ENCODE results near the gene ZNF609. TPM values are rescaled to one million over a fixed set of nuclear protein-coding genes. Genes with fewer than 3 reads are reported as not detected.

ZNF609 gene
- total RNA-seq, 1 donor from 2014 or later: 33.1 TPM

DNA sequence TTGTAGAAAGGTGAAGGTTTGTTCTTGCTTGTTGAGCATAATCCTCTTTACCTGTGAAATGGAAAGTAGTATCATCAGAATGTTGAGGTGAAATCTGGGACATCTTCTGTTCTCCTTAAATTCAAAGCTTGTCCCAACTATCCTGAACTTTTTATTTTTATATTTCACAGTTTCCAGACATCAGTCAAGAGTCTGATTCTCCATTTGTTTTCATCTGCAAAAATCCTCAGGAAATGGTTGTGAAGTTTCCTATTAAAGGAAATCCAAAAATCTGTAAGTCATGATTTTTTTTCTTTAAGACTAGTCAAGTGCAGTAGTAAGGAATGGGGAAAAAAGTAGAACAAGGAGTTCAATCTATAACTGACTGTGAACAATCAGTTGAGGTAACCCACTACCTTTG lies 15.5 kb upstream of the ZNF609 start:
- Histone ChIP-seq H3K36me3 (peaks cover 0 to 16% of the 10 kb centered on the region in 2 donors), H3K4me1 (peaks cover 17% of the 10 kb centered on the region), H3K9me3 (no peaks in the 10 kb centered on the region), H3K4me3 (no peak overlapping the region), H3K27me3 (no peaks in the 10 kb centered on the region), H3K27ac (no peak overlapping the region)
- no peak for DNase-seq (ENCODE audit: extremely low spot score in 2 of 2)
- no peak for TF ChIP-seq POLR2A (IDR thresholded peaks at IDR 0.05)
- no peak for TF ChIP-seq POLR2AphosphoS5 (IDR thresholded peaks at IDR 0.05; ENCODE audit: insufficient read depth in 1 of 2, low read depth in 1 of 2)
- TF ChIP-seq, protein P1, sequence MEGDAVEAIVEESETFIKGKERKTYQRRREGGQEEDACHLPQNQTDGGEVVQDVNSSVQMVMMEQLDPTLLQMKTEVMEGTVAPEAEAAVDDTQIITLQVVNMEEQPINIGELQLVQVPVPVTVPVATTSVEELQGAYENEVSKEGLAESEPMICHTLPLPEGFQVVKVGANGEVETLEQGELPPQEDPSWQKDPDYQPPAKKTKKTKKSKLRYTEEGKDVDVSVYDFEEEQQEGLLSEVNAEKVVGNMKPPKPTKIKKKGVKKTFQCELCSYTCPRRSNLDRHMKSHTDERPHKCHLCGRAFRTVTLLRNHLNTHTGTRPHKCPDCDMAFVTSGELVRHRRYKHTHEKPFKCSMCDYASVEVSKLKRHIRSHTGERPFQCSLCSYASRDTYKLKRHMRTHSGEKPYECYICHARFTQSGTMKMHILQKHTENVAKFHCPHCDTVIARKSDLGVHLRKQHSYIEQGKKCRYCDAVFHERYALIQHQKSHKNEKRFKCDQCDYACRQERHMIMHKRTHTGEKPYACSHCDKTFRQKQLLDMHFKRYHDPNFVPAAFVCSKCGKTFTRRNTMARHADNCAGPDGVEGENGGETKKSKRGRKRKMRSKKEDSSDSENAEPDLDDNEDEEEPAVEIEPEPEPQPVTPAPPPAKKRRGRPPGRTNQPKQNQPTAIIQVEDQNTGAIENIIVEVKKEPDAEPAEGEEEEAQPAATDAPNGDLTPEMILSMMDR (IDR thresholded peaks at IDR 0.05): no peak
- intact Hi-C loops (cut with DNase I): no loop called here

GRCh38 chr15:64447536-64448315 lies 12.7 kb upstream of the ZNF609 start:
- H3K9me3 ChIP-seq: no peaks in the 10 kb centered on the region
- H3K27ac ChIP-seq: no peak overlapping the region
- intact Hi-C loops (cut with DNase I): no loop called here
- DNase-seq (ENCODE audit: extremely low spot score in 2 of 2): no peak
- H3K27me3 ChIP-seq: no peaks in the 10 kb centered on the region
- H3K36me3 ChIP-seq: peaks cover 0 to 16% of the 10 kb centered on the region in 2 donors
- H3K4me3 ChIP-seq: no peak overlapping the region
- H3K4me1 ChIP-seq: peaks cover 17% of the 10 kb centered on the region
- TF ChIP-seq, protein P1 (IDR thresholded peaks at IDR 0.05): no peak
- TF ChIP-seq POLR2A (IDR thresholded peaks at IDR 0.05): no peak
- no peak for TF ChIP-seq POLR2AphosphoS5 (IDR thresholded peaks at IDR 0.05; ENCODE audit: insufficient read depth in 1 of 2, low read depth in 1 of 2)

DNA sequence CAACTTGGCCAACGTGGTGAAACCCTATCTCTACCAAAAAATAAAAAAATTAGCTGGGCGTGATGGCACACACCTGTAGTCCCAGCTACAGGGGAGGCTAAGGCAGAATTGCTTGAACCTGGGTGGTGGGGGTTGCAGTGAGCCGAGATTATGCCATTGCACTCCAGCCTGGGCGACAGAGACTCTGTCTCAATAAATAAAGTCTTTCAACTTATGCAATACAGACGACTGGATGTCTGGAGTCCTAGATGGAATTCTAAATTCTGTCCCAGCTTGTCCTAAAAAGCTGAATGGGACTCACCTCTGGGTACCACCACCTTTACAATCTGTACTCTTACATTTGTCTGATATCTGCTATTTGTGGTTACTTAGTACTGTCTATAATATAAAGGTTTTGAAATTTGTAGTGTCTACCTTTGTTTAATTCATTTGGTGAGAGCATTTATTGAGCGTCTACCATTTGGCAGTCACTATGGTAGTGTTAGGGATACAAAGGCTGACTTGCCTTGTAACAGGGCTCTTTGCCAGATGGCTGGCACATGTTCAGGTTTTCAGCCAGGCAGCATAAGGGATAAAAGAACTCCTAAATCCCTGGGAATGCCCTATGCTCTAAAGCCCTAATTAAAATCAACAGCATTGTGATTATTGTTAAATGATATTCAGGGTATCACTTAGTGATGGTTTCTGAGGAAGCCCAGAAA lies 7.2 kb upstream of the ZNF609 start:
- intact Hi-C loops (cut with DNase I): no loop called here
- H3K36me3 ChIP-seq: peaks cover 0 to 9% of the 10 kb centered on the region in 2 donors
- peaks cover 10% of the 10 kb centered on the region for H3K4me1 ChIP-seq
- no peaks in the 10 kb centered on the region for H3K9me3 ChIP-seq
- TF ChIP-seq POLR2A (IDR thresholded peaks at IDR 0.05): no peak
- TF ChIP-seq, protein P1 (IDR thresholded peaks at IDR 0.05): no peak
- TF ChIP-seq POLR2AphosphoS5 (IDR thresholded peaks at IDR 0.05; ENCODE audit: insufficient read depth in 1 of 2, low read depth in 1 of 2): no peak
- no peak for DNase-seq (ENCODE audit: extremely low spot score in 2 of 2)
- no peak overlapping the region for H3K4me3 ChIP-seq
- no peaks in the 10 kb centered on the region for H3K27me3 ChIP-seq
- H3K27ac ChIP-seq: no peak overlapping the region

DNA sequence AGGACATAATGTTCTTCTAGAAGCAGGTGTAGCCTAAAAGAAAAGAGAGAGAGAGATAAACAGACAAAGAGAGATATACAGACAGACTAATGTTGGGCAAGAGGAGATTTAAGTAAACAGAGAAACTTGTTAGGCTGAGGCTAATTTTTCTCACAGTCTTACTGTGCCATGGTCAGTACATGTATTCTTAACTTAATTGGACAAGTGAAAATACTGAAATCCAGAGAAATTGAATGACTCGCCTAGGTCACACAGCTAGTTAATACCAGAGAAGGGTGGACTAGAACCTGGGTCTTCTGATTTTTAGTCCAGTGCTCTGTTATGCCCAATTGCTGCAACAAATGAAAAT lies 6.7 kb upstream of the ZNF609 start:
- no peaks in the 10 kb centered on the region for H3K9me3 ChIP-seq
- DNase-seq (ENCODE audit: extremely low spot score in 2 of 2): no peak
- peaks cover 10% of the 10 kb centered on the region for H3K4me1 ChIP-seq
- intact Hi-C loops (cut with DNase I): no loop called here
- no peak overlapping the region for H3K27ac ChIP-seq
- H3K27me3 ChIP-seq: no peaks in the 10 kb centered on the region
- no peak overlapping the region for H3K4me3 ChIP-seq
- peaks cover 0 to 5% of the 10 kb centered on the region in 2 donors for H3K36me3 ChIP-seq
- no peak for TF ChIP-seq POLR2AphosphoS5 (IDR thresholded peaks at IDR 0.05; ENCODE audit: insufficient read depth in 1 of 2, low read depth in 1 of 2)
- TF ChIP-seq, protein P1 (IDR thresholded peaks at IDR 0.05): no peak
- no peak for TF ChIP-seq POLR2A (IDR thresholded peaks at IDR 0.05)

GRCh38 chr15:64454282-64454681 lies 6.1 kb upstream of the ZNF609 start:
- Histone ChIP-seq H3K9me3 (no peaks in the 10 kb centered on the region), H3K27ac (no peak overlapping the region), H3K36me3 (peaks cover 0 to 3% of the 10 kb centered on the region in 2 donors), H3K27me3 (no peaks in the 10 kb centered on the region), H3K4me3 (no peak overlapping the region), H3K4me1 (peaks cover 12% of the 10 kb centered on the region)
- intact Hi-C loops (cut with DNase I): no loop called here
- no peak for TF ChIP-seq POLR2A (IDR thresholded peaks at IDR 0.05)
- TF ChIP-seq, protein P1 (IDR thresholded peaks at IDR 0.05): no peak
- TF ChIP-seq POLR2AphosphoS5 (IDR thresholded peaks at IDR 0.05; ENCODE audit: insufficient read depth in 1 of 2, low read depth in 1 of 2): no peak
- DNase-seq (ENCODE audit: extremely low spot score in 2 of 2): no peak
